Common myeloid progenitor, CD34-positive (primary cell): Measurements from ENCODE around the gene DAB2. TPM values are rescaled to one million over a fixed set of nuclear protein-coding genes. Genes with fewer than 3 reads are reported as not detected.

ENCODE experiments used
- CTCF ChIA-PET: fragments of 350-600 bp; sonication (Branson Sonifier 250); formaldehyde crosslinking; loops from one replicate; lab custom pipeline; 2021; ENCODE audit warnings: antibody characterized with exemption; lab: Charles Lee
- POLR2A ChIA-PET: fragments of 350-600 bp; sonication (Branson Sonifier 250); formaldehyde crosslinking; loops from one replicate; lab custom pipeline; 2021; ENCODE audit warnings: antibody characterized with exemption; lab: Charles Lee
- DNase-seq, 3 donors: peaks; one replicate each; pipeline versions ENCODE4 v3.0.0 to v3.0.0-alpha.2; 2013
- H3K27ac ChIP-seq, 2 experiments: 1 replicate in 1 of 2; 2 replicates in 1 of 2; pipeline ENCODE4 v1.7.0; 2013; ENCODE audit warnings: inconsistent platforms in 2 of 2, low read length in 2 of 2, mild to moderate bottlenecking in 2 of 2, low read depth in 1 of 2, moderate library complexity in 1 of 2; ENCODE audit not compliant: severe bottlenecking in 2 of 2, insufficient read depth in 1 of 2, poor library complexity in 1 of 2
- H3K27me3 ChIP-seq, 5 experiments: replicated peaks in 2 of 5; 1 replicate in 3 of 5; 2 replicates in 2 of 5; pipeline versions ENCODE4 v1.6.1 to v1.7.0; 2013; ENCODE audit warnings: low read length in 4 of 5, mild to moderate bottlenecking in 2 of 5, moderate library complexity in 2 of 5, inconsistent platforms in 1 of 5; ENCODE audit not compliant: insufficient read depth in 5 of 5, control insufficient read depth in 4 of 5
- H3K36me3 ChIP-seq, 4 experiments: 1 replicate in 2 of 4; 2 replicates in 2 of 4; pipeline versions ENCODE4 v1.6.1 to v1.7.0; 2013; ENCODE audit warnings: low read length in 3 of 4, control low read depth in 1 of 4, mild to moderate bottlenecking in 1 of 4; ENCODE audit not compliant: control insufficient read depth in 4 of 4, insufficient read depth in 4 of 4
- H3K4me1 ChIP-seq, 4 experiments: 1 replicate in 3 of 4; 2 replicates in 1 of 4; pipeline versions ENCODE4 v1.6.1 to v1.7.1; 2013; ENCODE audit warnings: low read length in 3 of 4, mild to moderate bottlenecking in 3 of 4, control low read depth in 1 of 4, inconsistent platforms in 1 of 4, moderate library complexity in 1 of 4; ENCODE audit not compliant: control insufficient read depth in 4 of 4, insufficient read depth in 4 of 4; ENCODE audit errors: control extremely low read depth in 1 of 4
- H3K4me3 ChIP-seq, 7 experiments: 1 replicate in 4 of 7; 2 replicates in 3 of 7; pipeline versions ENCODE4 v1.5.1 to v1.7.0; 2013; ENCODE audit warnings: mild to moderate bottlenecking in 7 of 7, low read length in 6 of 7, moderate library complexity in 6 of 7, inconsistent platforms in 2 of 7, low read depth in 2 of 7, control low read depth in 1 of 7; ENCODE audit not compliant: insufficient read depth in 4 of 7, control insufficient read depth in 1 of 7; ENCODE audit errors: extremely low read depth in 1 of 7
- H3K9me3 ChIP-seq, 5 experiments: 1 replicate in 4 of 5; 2 replicates in 1 of 5; pipeline versions ENCODE4 v1.6.1 to v1.7.1; 2013; ENCODE audit warnings: low read length in 4 of 5, mild to moderate bottlenecking in 2 of 5, inconsistent platforms in 1 of 5, low read depth in 1 of 5, moderate library complexity in 1 of 5; ENCODE audit not compliant: control insufficient read depth in 4 of 5, insufficient read depth in 2 of 5; ENCODE audit errors: control extremely low read depth in 1 of 5
- WGBS: methylation state at CpG from one replicate; pipeline ENCODE4 v1.1.5; 2013; ENCODE audit not compliant: insufficient coverage; 5-methylcytosine and 5-hydroxymethylcytosine counted together
- polyA plus RNA-seq: library from polyadenylated mRNA; unstranded; fragments of 120-200 nt; gene quantifications from one replicate; pipeline ENCODE4 v1.2.1, GENCODE V29; 2013

DAB2 gene
- polyA plus RNA-seq, result 12.9 TPM

GRCh38 chr5:39424736-39425637 is at the start of gene DAB2:
Gene DAB2, minus strand, starts transcription at chr5:39424980. Its CDS starts 30,660 bp downstream, at chr5:39394320.
- Histone ChIP-seq H3K4me3 (peak within 1 kb of the TSS; percentile 63 to 91 (median 80)), H3K36me3 (no peaks in the 10 kb centered on the region), H3K9me3 (no peaks in the 10 kb centered on the region), H3K4me1 (peaks cover 0 to 49% (median 31%) of the 10 kb centered on the region in 4 experiments), H3K27ac (peak within 1 kb of the TSS in 1 of 2 experiments; percentile 63), H3K27me3 (no peaks in the 10 kb centered on the region)
- DNase-seq, result peak; percentile 91 to 94 (median 93)
- POLR2A ChIA-PET, result interaction anchor here (1.0 to 1.9 kb wide), 2 partner anchors 26 to 118 kb away, joined by 6 to 7 read pairs; no protein-coding TSS in a partner anchor
- WGBS, result 0% methylated on average over 46 of the region's 53 CpGs
- CTCF ChIA-PET, result interaction anchor here (0.9 to 4.3 kb wide), 24 partner anchors 9 to 207 kb away, joined by 3 to 39 read pairs (median 5); no protein-coding TSS in a partner anchor

GRCh38 chr5:39473156-39473775 is 48.5 kb upstream of the DAB2 start:
- no peak for DNase-seq
- Histone ChIP-seq H3K4me3 (no peak overlapping the region), H3K27me3 (no peaks in the 10 kb centered on the region), H3K4me1 (peaks cover 0 to 24% (median 16%) of the 10 kb centered on the region in 4 experiments), H3K36me3 (no peaks in the 10 kb centered on the region), H3K9me3 (no peaks in the 10 kb centered on the region), H3K27ac (no peak overlapping the region)
- POLR2A ChIA-PET, result no interaction called here
- CTCF ChIA-PET, result interaction anchor here (1.2 kb wide), 1 partner anchor 23 kb away, joined by 4 read pairs; no protein-coding TSS in a partner anchor
- no CpG with 5 or more reads among the region's 3 CpGs for WGBS

- ChIA-PET CTCF (no interaction called here), POLR2A (no interaction called here)
- WGBS, result 90% methylated on average over 2 of the region's 3 CpGs
Observed at GRCh38 chr5:39471836-39472508, 47.2 kb upstream of the DAB2 start.

GRCh38 chr5:39470811-39471210 is 46.0 kb upstream of the DAB2 start:
- CTCF ChIA-PET, result interaction anchor here (0.6 to 1.2 kb wide), 2 partner anchors 24 to 114 kb away, joined by 3 read pairs; no protein-coding TSS in a partner anchor
- Histone ChIP-seq H3K4me1 (peaks cover 0 to 43% (median 14%) of the 10 kb centered on the region in 4 experiments), H3K27ac (no peak overlapping the region), H3K36me3 (no peaks in the 10 kb centered on the region), H3K4me3 (no peak overlapping the region), H3K27me3 (no peaks in the 10 kb centered on the region), H3K9me3 (no peaks in the 10 kb centered on the region)
- POLR2A ChIA-PET, result no interaction called here
- no peak for DNase-seq
- 100% methylated on average over 2 of the region's 2 CpGs for WGBS

More at GRCh38 chr5:39471836-39472508, 47.2 kb upstream of the DAB2 start:
- Histone ChIP-seq H3K9me3 (no peaks in the 10 kb centered on the region), H3K27me3 (no peaks in the 10 kb centered on the region), H3K36me3 (no peaks in the 10 kb centered on the region), H3K27ac (no peak overlapping the region), H3K4me3 (no peak overlapping the region), H3K4me1 (peaks cover 0 to 36% (median 17%) of the 10 kb centered on the region in 4 experiments)
- no peak for DNase-seq

- no peak overlapping the region for H3K27ac ChIP-seq
- no peaks in the 10 kb centered on the region for H3K27me3 ChIP-seq
- peak in 2 of 3 donors; percentile 36 to 54 for DNase-seq
- H3K36me3 ChIP-seq, result no peaks in the 10 kb centered on the region
- CTCF ChIA-PET, result interaction anchor here (1.2 kb wide), 1 partner anchor 113 kb away, joined by 3 read pairs; no protein-coding TSS in a partner anchor
- POLR2A ChIA-PET, result interaction anchor here (1.0 kb wide), 1 partner anchor 74 kb away, joined by 3 read pairs; no protein-coding TSS in a partner anchor
- peaks cover 0 to 45% (median 14%) of the 10 kb centered on the region in 4 experiments for H3K4me1 ChIP-seq
- 42% methylated on average over 2 of the region's 6 CpGs for WGBS
- no peak overlapping the region for H3K4me3 ChIP-seq
- no peaks in the 10 kb centered on the region for H3K9me3 ChIP-seq
Observed at GRCh38 chr5:39469777-39470415, 45.1 kb upstream of the DAB2 start.

- Histone ChIP-seq H3K4me1 (peaks cover 0 to 45% (median 14%) of the 10 kb centered on the region in 4 experiments), H3K36me3 (no peaks in the 10 kb centered on the region), H3K4me3 (no peak overlapping the region), H3K27ac (no peak overlapping the region), H3K27me3 (no peaks in the 10 kb centered on the region), H3K9me3 (no peaks in the 10 kb centered on the region)
- POLR2A ChIA-PET, result interaction anchor here (1.0 kb wide), 1 partner anchor 74 kb away, joined by 3 read pairs; no protein-coding TSS in a partner anchor
- peak; percentile 15 to 82 (median 75) for DNase-seq
- no CpG with 5 or more reads among the region's 1 CpG for WGBS
- CTCF ChIA-PET, result no interaction called here
Observed at GRCh38 chr5:39469176-39469575, 44.4 kb upstream of the DAB2 start.
